B cell (primary cell): ENCODE measurements around the gene GRHPR. TPM values are rescaled to one million over a fixed set of nuclear protein-coding genes. Genes with fewer than 3 reads are reported as not detected.
"Not testable (repeated sequence)": the region's sequence is repeated elsewhere in the genome, so short reads cannot be mapped to it uniquely, and the experiment has no call there.

ENCODE experiments used
- ATAC-seq: fragments of 200-7000 bp; cut with Tn5 transposase; one replicate; pipeline ENCODE4 v1.10.0; 2021; ENCODE audit warnings: low read depth, mild to moderate bottlenecking, moderate number of reproducible peaks, moderate library complexity
- CTCF ChIA-PET: fragments of 350-600 bp; sonication (Branson Sonifier 250); formaldehyde crosslinking; loops from one replicate; lab custom pipeline; 2021; ENCODE audit warnings: antibody characterized with exemption, inconsistent platforms; lab: Charles Lee
- POLR2A ChIA-PET: fragments of 350-600 bp; sonication (Branson Sonifier 250); formaldehyde crosslinking; loops from one replicate; lab custom pipeline; 2021; ENCODE audit warnings: antibody characterized with exemption; lab: Charles Lee
- DNase-seq: peaks from one replicate; pipeline ENCODE4 v3.0.0; 2013
- H2AFZ ChIP-seq: 2 replicates; pipeline ENCODE4 v1.6.1; 2012; ENCODE audit warnings: mild to moderate bottlenecking, low read depth, low read length; ENCODE audit not compliant: insufficient read depth, poor library complexity, severe bottlenecking
- H3K27ac ChIP-seq, 2 donors: 1 replicate in 1 of 2; 2 replicates in 1 of 2; pipeline ENCODE4 v1.5.1; 2012 to 2013; ENCODE audit warnings: low read length in 2 of 2, mild to moderate bottlenecking in 2 of 2, moderate library complexity in 1 of 2
- H3K27me3 ChIP-seq, 4 experiments: fragments of 200-600 bp in 1 of 4; sonication (generic) in 1 of 4; replicated peaks in 1 of 4; 1 replicate in 2 of 4; 2 replicates in 2 of 4; pipeline versions ENCODE4 v1.6.1 to v1.7.0; 2013 to 2016; ENCODE audit warnings: low read length in 3 of 4, mild to moderate bottlenecking in 2 of 4, mixed read lengths in 1 of 4, moderate library complexity in 1 of 4; ENCODE audit not compliant: insufficient read depth in 4 of 4, control insufficient read depth in 3 of 4; ENCODE audit errors: control extremely low read depth in 1 of 4
- H3K36me3 ChIP-seq, 2 experiments: replicated peaks in 1 of 2; 1 replicate in 1 of 2; 2 replicates in 1 of 2; pipeline versions ENCODE4 v1.6.1 to v1.7.1; 2013; ENCODE audit warnings: low read length in 1 of 2; ENCODE audit not compliant: insufficient read depth in 2 of 2, control insufficient read depth in 1 of 2; ENCODE audit errors: control extremely low read depth in 1 of 2, extremely low read depth in 1 of 2
- H3K4me1 ChIP-seq, 2 donors: fragments of 200-600 bp in 1 of 2; sonication (generic) in 1 of 2; 1 replicate in 1 of 2; 2 replicates in 1 of 2; pipeline versions ENCODE4 v1.5.1 to v1.6.1; 2013 to 2017; ENCODE audit warnings: low read length in 2 of 2; ENCODE audit not compliant: control insufficient read depth in 2 of 2, insufficient read depth in 2 of 2
- H3K4me2 ChIP-seq: replicated peaks from 2 replicates; pipeline ENCODE3; 2012; ENCODE audit warnings: mild to moderate bottlenecking, low read depth, low read length; ENCODE audit not compliant: poor library complexity, severe bottlenecking
- H3K4me3 ChIP-seq, 5 experiments: fragments of 200-600 bp in 1 of 5; sonication (generic) in 1 of 5; 1 replicate in 3 of 5; 2 replicates in 2 of 5; pipeline versions ENCODE4 v1.5.1 to v1.7.0; 2011 to 2016; ENCODE audit warnings: low read length in 4 of 5, mild to moderate bottlenecking in 4 of 5, low read depth in 2 of 5, control low read depth in 1 of 5, moderate library complexity in 1 of 5; ENCODE audit not compliant: insufficient read depth in 1 of 5; ENCODE audit errors: control extremely low read depth in 1 of 5, extremely low read depth in 1 of 5
- H3K79me2 ChIP-seq: fragments of 200-600 bp; sonication (generic); one replicate; pipeline ENCODE4 v1.6.0; 2016; ENCODE audit warnings: low read length; ENCODE audit not compliant: control insufficient read depth, insufficient read depth
- H3K9ac ChIP-seq: fragments of 200-600 bp; sonication (generic); 2 replicates; pipeline ENCODE4 v1.6.1; 2017; ENCODE audit warnings: mild to moderate bottlenecking, low read length, moderate library complexity
- H3K9me3 ChIP-seq, 3 donors: one replicate each; pipeline versions ENCODE4 v1.6.1 to v1.7.1; 2013; ENCODE audit warnings: low read length in 2 of 3; ENCODE audit not compliant: control insufficient read depth in 2 of 3, insufficient read depth in 1 of 3; ENCODE audit errors: control extremely low read depth in 1 of 3
- H4K20me1 ChIP-seq: 2 replicates; pipeline ENCODE4 v1.6.0; 2012; ENCODE audit warnings: mild to moderate bottlenecking, low read length; ENCODE audit not compliant: insufficient read depth, control insufficient read depth, poor library complexity, severe bottlenecking
- H3K27ac Mint-ChIP-seq: one replicate; pipeline ENCODE4 v1.8.0; 2021; ENCODE audit warnings: mixed read lengths
- H3K27me3 Mint-ChIP-seq: one replicate; pipeline ENCODE4 v1.8.0; 2021; ENCODE audit warnings: mixed read lengths
- H3K4me1 Mint-ChIP-seq: one replicate; pipeline ENCODE4 v1.8.0; 2021; ENCODE audit warnings: mixed read lengths
- H3K4me3 Mint-ChIP-seq: one replicate; pipeline ENCODE4 v1.8.0; 2021; ENCODE audit warnings: mixed read lengths
- H3K9me3 Mint-ChIP-seq: one replicate; pipeline ENCODE4 v1.8.0; 2022; ENCODE audit warnings: mixed read lengths; ENCODE audit not compliant: insufficient read depth
- EZH2 ChIP-seq: IDR thresholded peaks from 2 replicates; pipeline ENCODE4 v1.6.1; 2012; ENCODE audit warnings: borderline replicate concordance, low read depth, mild to moderate bottlenecking, moderate library complexity, low read length; ENCODE audit not compliant: insufficient read depth, poor library complexity, severe bottlenecking
- WGBS: methylation state at CpG from one replicate; pipeline ENCODE4 v1.1.5; 2013; ENCODE audit warnings: missing lambda C conversion rate; ENCODE audit not compliant: insufficient coverage; 5-methylcytosine and 5-hydroxymethylcytosine counted together
- intact Hi-C: fragments of 100-400 bp; cut with micrococcal nuclease; formaldehyde crosslinking; loops from one replicate; pipeline ENCODE4 v1.10.0; 2022
- polyA plus RNA-seq: library from polyadenylated mRNA; depleted of rRNA; stranded (reverse); fragments of >200 nt; gene quantifications from 2 replicates; pipeline ENCODE4 v1.2.3, GENCODE V29; 2012
- total RNA-seq, 2 donors: library from RNA; stranded (reverse); fragments of 120-200 nt in 1 of 2; gene quantifications; 1 replicate in 1 of 2; 2 replicates in 1 of 2; pipeline versions ENCODE4 v1.2.3 to v1.2.4, GENCODE V29; 2013 to 2022
- TF ChIP-seq, protein P1 (sequence below): fragments of 200-600 bp; IDR thresholded peaks from one replicate; pipeline ENCODE4 v1.8.0; 2022; ENCODE audit warnings: antibody characterized with exemption, mild to moderate bottlenecking

The GRHPR gene
- total and polyA plus RNA-seq, 2 donors (not counting 1 experiment from before 2014, with no cell fraction given), result 121 to 138 TPM

DNA sequence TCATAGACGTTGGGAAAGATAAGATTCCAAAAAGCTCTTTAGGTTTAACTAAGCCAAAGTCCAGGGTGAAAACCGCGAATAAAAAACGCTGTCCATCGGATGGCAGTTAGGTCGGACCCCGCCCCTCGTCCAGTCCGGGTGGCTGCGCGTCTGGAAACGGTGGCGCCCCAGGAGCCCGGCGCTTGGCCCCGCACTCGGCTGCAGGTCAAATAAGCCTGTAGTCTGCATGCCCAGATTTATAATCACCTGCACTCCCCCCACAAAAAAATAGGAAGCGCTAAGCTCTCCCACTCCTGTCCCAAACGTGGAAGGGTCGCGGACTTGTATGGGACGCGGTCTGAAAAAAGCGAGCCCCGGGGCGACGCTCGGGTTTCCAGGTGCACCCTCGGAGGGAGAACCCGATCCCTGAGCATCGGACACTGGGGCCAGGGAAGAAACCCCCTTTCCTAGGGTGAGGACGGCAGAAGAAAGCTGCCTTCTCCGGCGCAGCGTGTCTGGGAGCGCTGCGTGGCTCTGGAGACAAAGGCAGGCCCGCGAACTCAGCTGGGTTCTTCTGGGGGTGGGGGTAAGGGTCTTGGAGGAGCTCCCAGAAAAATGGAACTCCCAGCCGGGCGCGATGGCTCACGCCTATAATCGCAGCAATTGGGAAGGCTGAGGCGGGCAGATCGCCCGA, 43.7 kb downstream of the GRHPR start:
- H3K4me1 Mint-ChIP-seq, result peaks cover 30% of the 10 kb centered on the region
- peak overlapping the region; percentile 95 for H3K4me3 Mint-ChIP-seq
- WGBS, result under 1% methylated on average over 46 of the region's 47 CpGs
- Histone ChIP-seq H3K4me1 (peaks cover 23 to 27% of the 10 kb centered on the region in 2 donors), H2AFZ (peak overlapping the region; percentile 95), H3K79me2 (peaks cover 38% of the 10 kb centered on the region), H3K27ac (peak overlapping the region; percentile 70 to 93), H3K27me3 (no peaks in the 10 kb centered on the region), H4K20me1 (peaks cover 5% of the 10 kb centered on the region), H3K9me3 (no peaks in the 10 kb centered on the region), H3K36me3 (no peaks in the 10 kb centered on the region), H3K4me3 (peak overlapping the region; percentile 90 to 99 (median 95)), H3K4me2 (peak overlapping the region; percentile 100), H3K9ac (peak overlapping the region; percentile 86)
- H3K9me3 Mint-ChIP-seq, result no peaks in the 10 kb centered on the region
- no peak for DNase-seq
- ChIA-PET POLR2A (interaction anchor here (0.5 to 2.2 kb wide), 9 partner anchors 8 to 1709 kb away, joined by 3 to 10 read pairs (median 3); partner anchors contain the start of genes EXOSC3 and POLR1E), CTCF (interaction anchor here (1.1 to 1.9 kb wide), 3 partner anchors 13 to 88 kb away, joined by 3 to 12 read pairs (median 3); no protein-coding TSS in a partner anchor)
- H3K27me3 Mint-ChIP-seq, result no peaks in the 10 kb centered on the region
- peak overlapping the region; percentile 98 for H3K27ac Mint-ChIP-seq
- no peak for ATAC-seq
- intact Hi-C loops, result loop anchor here (5.0 to 10.0 kb wide), 3 partner anchors 111 to 1731 kb away; partner anchors contain the start of genes CREB3, FBXO10 and TLN1
- TF ChIP-seq EZH2, result no peak
- TF ChIP-seq, protein P1, sequence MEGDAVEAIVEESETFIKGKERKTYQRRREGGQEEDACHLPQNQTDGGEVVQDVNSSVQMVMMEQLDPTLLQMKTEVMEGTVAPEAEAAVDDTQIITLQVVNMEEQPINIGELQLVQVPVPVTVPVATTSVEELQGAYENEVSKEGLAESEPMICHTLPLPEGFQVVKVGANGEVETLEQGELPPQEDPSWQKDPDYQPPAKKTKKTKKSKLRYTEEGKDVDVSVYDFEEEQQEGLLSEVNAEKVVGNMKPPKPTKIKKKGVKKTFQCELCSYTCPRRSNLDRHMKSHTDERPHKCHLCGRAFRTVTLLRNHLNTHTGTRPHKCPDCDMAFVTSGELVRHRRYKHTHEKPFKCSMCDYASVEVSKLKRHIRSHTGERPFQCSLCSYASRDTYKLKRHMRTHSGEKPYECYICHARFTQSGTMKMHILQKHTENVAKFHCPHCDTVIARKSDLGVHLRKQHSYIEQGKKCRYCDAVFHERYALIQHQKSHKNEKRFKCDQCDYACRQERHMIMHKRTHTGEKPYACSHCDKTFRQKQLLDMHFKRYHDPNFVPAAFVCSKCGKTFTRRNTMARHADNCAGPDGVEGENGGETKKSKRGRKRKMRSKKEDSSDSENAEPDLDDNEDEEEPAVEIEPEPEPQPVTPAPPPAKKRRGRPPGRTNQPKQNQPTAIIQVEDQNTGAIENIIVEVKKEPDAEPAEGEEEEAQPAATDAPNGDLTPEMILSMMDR, result no peak

DNA sequence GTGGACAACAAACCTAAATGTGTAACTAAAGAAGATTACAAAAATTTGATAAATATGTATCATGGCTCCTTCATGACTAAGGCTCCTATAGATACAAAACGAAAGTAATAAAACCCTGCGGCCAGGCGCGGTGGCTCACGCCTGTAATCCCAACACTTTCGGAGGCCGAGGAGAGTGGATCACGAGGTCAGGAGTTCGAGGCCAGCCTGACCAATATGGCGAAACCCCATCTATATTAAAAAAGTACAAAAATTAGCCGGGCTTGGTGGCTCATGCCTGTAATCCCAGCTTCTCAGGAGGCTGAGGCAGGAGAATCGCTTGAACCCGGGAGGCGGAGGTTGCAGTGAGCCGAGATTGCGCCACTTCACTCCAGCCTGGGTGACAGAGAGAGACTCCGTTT, 45.0 kb downstream of the GRHPR start:
- CTCF ChIA-PET, H3K4me3 ChIP-seq, POLR2A ChIA-PET, H3K4me3 Mint-ChIP-seq, H3K27me3 Mint-ChIP-seq, H3K9me3 Mint-ChIP-seq, H3K27ac ChIP-seq, H3K27ac Mint-ChIP-seq, ATAC-seq, H3K9ac ChIP-seq, H3K4me2 ChIP-seq, H3K36me3 ChIP-seq, H3K27me3 ChIP-seq, DNase-seq, H2AFZ ChIP-seq, H4K20me1 ChIP-seq, H3K9me3 ChIP-seq: not testable (repeated sequence)
- WGBS, result 96% methylated on average over 10 of the region's 17 CpGs
- H3K4me1 Mint-ChIP-seq, result peaks cover 31% of the 10 kb centered on the region
- H3K4me1 ChIP-seq, result peaks cover 23 to 29% of the 10 kb centered on the region in 2 donors
- intact Hi-C loops, result loop anchor here (5.0 to 10.0 kb wide), 3 partner anchors 110 to 1733 kb away; partner anchors contain the start of genes CREB3, FBXO10 and TLN1
- H3K79me2 ChIP-seq, result peaks cover 25% of the 10 kb centered on the region
